Middle frontal gyrus (tissue), 1 donor: Measurements from ENCODE around the gene IRX4.

Experiments used
- DNase-seq: peaks from one replicate; pipeline ENCODE4 v3.0.0-alpha.2; 2015; ENCODE audit warnings: low spot score; ENCODE audit errors: extremely low spot score

Gene IRX4

GRCh38 chr5:1882337-1883119, at the start of gene IRX4:
TSS of gene IRX4 (minus strand) at chr5:1882925. CDS start at chr5:1882647, 278 bp downstream.
- DNase-seq, result no peak

GRCh38 chr5:1931604-1932231, 49.0 kb upstream of the IRX4 start:
- DNase-seq, result peak; percentile 7

DNA sequence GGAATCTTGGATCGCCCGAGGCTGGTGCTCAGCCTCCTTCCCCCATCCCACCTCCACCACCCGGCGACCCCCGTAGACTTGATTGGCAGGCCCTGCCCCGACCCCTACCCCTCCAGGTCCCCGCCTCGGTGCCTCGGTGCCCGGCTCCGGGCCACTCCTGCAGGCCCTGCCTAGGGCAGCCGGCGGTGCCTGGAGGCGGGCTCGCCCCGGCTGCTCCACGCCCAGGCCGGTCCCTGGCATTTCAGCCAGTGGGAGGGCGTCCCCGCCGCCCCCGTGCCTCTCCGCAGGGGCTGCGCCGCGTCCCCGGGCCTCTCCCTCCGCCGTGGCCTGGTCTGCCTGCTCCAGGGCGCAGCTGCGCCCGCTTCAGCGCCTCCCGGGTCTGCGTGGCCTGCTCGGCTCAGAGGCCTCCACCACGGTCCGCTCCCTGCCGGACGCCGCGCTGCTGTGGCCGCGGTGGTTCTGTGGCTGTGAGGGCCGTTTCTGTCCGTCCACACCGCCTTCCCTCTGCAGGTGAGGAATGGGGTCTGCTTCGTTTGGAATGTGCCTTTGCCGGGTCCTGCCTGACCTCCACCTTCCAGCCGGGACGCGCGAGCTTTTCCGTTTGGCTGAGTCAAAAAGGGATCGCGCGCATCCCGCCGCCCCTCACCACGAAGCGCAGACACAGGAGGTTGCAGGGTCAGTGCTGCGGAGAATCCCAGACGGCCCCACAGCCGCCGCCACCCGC, 48.3 kb upstream of the IRX4 start:
- DNase-seq, result no peak

- no peak for DNase-seq
These were observed 47.8 kb upstream of the IRX4 start for GRCh38 chr5:1930501-1930879.

DNA sequence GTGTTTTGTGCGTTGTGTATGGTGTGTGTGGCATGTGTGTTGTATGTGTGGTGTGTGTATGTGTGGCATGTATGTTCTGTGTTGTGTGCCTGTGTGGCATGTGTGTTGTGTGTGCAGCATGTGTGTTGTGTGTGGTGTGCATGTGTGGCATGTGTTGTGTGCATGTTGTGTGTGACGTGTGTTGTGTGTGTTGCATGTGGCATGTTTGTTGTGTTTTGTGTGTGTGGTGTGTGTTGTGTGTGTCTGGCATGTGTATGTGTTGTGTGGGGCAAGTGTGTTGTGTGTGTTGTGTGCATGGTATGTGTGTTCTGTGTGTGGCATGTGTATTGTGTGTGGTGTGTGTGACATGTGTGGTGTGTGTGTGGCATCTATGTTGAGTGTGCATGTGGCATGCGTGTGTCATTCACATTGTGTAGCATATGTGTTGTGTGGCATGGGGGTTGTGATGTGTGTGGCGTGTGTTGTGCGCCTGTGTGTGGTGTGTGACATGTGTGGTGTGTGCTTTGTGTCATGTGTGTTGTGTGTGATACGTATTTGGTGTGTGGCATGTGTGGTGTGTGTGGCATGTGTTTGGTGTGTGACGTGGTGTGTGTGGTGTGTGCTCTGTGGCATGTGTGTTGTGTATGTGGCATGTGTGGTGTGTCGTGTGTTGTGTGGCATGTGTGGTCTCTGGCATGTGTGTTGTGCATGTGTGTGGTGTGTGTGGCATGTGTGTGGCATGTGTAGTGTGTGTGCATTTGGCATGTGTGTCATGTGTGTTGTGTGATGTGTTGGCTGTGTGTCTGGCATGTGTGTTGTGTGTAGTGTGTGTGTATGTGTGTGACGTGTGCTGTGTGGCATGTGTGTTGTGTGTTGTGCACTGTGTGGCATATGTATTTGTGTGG, 46.6 kb upstream of the IRX4 start:
- no peak for DNase-seq

GRCh38 chr5:1926471-1927341, 44.0 kb upstream of the IRX4 start:
- no peak for DNase-seq

DNA sequence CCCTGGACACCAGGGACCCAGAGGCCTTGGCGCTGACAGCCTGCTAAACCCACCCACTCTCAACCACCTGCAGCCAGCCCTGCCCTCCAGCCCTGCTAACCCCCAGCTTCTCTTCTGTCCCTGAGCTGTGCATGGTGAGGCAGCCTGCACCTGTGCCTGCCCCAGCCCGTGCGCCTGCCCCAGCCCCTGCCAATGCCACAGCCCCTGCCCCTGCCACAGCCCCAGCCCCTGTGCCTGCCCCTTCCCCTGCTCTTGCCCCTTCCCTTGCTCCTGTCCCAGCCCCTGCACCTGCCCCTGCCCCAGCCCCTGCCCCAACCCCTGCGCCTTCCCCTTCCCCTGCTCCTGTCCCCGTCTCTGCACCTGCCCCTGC, 43.3 kb upstream of the IRX4 start:
- no peak for DNase-seq

GRCh38 chr5:1925111-1926070, 42.7 kb upstream of the IRX4 start:
- no peak for DNase-seq

- no peak for DNase-seq
These were observed 41.0 kb upstream of the IRX4 start for GRCh38 chr5:1923766-1924165.

DNA sequence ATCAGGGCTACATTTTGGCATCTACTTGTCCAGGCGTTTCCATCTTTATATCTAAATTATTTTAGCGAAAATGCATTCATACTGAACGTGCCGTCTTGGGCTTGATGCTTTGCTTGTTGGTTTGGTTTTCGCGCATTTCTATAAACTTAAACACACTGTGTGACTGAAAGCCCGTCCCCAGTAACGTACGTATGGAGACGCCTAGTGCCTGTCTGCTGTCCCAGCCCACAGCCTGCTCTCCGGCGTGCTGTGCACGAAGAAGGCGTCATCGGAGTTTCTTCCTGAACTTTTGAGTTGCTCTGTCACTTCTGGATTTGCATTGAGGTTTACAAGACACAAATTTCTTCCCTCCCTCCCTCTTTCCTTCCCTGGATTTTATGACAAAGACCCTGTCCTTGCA, 40.6 kb upstream of the IRX4 start:
- no peak for DNase-seq

DNA sequence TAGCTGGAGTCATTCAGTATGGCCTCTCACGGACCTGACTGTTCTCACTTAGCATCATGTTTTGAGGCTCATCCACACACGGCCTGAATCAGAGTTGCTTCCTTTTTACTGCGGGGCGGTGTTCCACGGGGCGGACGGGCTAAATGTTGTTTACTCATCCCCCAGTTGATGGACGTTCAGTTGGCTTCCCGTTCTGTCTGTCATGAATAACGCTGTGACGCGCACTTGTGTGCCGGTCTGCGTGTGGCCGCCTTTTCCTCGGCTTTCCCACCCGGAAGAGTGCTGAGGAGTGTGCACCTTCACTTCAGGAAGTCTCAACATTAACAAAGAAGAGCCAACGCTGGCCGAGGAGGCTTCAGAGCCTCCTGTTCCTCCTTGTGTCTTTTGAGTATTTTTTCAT, 39.0 kb upstream of the IRX4 start:
- DNase-seq, result no peak

GRCh38 chr5:1919750-1920149, 37.0 kb upstream of the IRX4 start:
- DNase-seq, result no peak

GRCh38 chr5:1919209-1919566, 36.5 kb upstream of the IRX4 start:
- DNase-seq, result no peak

GRCh38 chr5:1918488-1919208, 35.9 kb upstream of the IRX4 start:
- no peak for DNase-seq

DNA sequence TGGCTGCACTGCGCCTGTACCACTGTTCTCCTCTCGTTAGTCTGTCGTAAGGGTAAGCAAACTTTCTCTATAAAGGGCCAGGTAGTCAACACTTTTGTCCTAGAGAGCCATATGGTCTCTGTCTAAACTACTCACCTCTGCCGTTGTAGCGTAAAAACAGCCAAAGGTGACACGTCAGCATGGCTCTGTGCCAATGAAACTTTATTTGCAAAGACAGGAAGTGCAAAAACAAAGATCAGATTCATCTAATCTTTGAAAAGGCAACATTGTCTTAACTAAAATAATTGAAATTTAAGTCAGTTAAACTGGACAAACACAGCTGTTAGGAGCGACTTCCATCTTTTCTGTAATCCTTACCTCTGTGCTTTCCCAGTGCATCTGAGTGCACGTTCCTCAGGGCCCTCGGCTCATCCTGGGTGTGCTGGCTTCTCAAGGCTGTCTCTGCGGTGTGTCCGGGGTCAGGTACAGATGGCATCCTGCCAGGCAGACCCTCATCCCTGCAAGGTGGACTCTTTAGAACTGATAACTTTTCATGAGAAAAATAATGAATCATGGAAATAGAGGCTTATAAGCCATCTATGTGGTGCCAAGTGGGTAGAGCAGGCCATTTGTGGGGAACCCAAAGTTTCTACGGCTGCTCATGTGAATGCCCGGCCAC, 35.2 kb upstream of the IRX4 start:
- no peak for DNase-seq

DNA sequence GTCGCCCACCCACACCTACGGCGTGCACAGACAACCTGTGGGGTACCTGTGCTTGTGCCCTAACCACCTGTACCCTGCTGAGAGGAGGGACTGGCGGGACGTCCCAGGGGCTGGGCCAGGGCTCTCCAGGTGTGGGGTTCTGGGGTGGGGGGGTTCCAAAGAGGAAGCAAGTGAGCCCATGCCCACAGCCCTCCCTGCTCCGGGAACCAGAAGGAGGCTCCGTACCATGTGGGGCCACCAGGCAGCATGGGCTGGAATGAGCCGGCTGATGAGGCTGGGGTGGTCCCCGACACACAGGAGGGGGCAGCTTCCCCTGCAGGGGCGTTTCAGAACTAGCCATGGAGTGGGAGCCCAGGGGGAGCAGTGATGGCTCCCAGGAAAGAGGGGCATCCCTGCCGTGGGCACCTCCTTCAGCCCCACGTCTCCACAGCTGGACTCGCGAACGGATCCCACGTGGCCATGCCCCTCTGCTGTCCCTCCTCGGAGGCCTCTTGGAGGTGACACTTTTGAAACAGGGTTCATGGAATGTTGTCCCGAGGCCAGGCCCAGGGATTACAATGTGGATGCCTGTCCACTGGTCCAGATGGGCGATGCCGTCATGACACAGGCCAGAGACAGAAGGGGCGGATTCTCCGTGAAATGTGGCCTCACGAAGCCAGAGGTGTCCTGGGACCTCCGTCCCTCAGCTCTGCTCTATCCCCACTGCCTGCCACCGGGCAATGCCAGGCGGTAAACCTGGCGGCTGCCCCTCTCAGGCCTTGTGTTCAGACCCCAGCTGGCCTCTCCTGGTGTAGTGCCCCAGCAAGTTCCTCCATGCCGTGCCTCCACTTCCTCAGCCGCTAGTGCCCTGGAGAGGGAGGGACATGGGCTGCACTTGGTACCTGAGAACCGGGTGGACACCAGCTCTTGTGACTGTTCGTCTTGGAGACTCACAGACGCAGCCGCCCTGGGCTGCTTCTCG, 33.6 kb upstream of the IRX4 start:
- no peak for DNase-seq

GRCh38 chr5:1915316-1915715, 32.6 kb upstream of the IRX4 start:
- no peak for DNase-seq
